Liver (tissue), 9 donors: ENCODE measurements around the gene TMEM97. TPM values are rescaled to one million over a fixed set of nuclear protein-coding genes. Genes with fewer than 3 reads are reported as not detected.

ENCODE experiments used
- DNase-seq: peaks from one replicate; pipeline ENCODE4 v3.0.0-alpha.2; 2017; ENCODE audit warnings: low spot score
- H3K27ac ChIP-seq, 2 donors: one replicate each; pipeline ENCODE4 v1.7.0; 2013; ENCODE audit warnings: inconsistent platforms in 2 of 2, low read length in 2 of 2, control low read depth in 1 of 2, low read depth in 1 of 2, mild to moderate bottlenecking in 1 of 2
- H3K27me3 ChIP-seq, 4 donors: one replicate each; pipeline versions ENCODE4 v1.6.1 to v1.7.0; 2013; ENCODE audit warnings: low read length in 3 of 4, inconsistent platforms in 1 of 4, mild to moderate bottlenecking in 1 of 4, moderate library complexity in 1 of 4; ENCODE audit not compliant: control insufficient read depth in 4 of 4, insufficient read depth in 4 of 4
- H3K36me3 ChIP-seq, 4 donors: one replicate each; pipeline versions ENCODE4 v1.6.1 to v1.7.0; 2013; ENCODE audit warnings: low read length in 3 of 4, mild to moderate bottlenecking in 3 of 4, low read depth in 1 of 4, moderate library complexity in 1 of 4; ENCODE audit not compliant: control insufficient read depth in 4 of 4, insufficient read depth in 3 of 4
- H3K4me1 ChIP-seq, 4 donors: one replicate each; pipeline versions ENCODE4 v1.6.1 to v1.7.0; 2013; ENCODE audit warnings: low read length in 3 of 4, mild to moderate bottlenecking in 3 of 4, moderate library complexity in 1 of 4; ENCODE audit not compliant: control insufficient read depth in 4 of 4, insufficient read depth in 4 of 4
- H3K4me3 ChIP-seq, 3 donors: one replicate each; pipeline versions ENCODE4 v1.6.1 to v1.7.0; 2013; ENCODE audit warnings: low read length in 3 of 3, control low read depth in 1 of 3, low read depth in 1 of 3, mild to moderate bottlenecking in 1 of 3
- H3K9ac ChIP-seq, 2 donors: one replicate each; pipeline ENCODE4 v1.7.0; 2013; ENCODE audit warnings: low read length in 2 of 2, mild to moderate bottlenecking in 2 of 2, moderate library complexity in 2 of 2, control low read depth in 1 of 2, low read depth in 1 of 2
- H3K9me3 ChIP-seq, 4 donors: one replicate each; pipeline versions ENCODE4 v1.6.1 to v1.7.0; 2013; ENCODE audit warnings: low read length in 3 of 4; ENCODE audit not compliant: control insufficient read depth in 4 of 4
- EGR1 ChIP-seq, 2 donors: IDR thresholded peaks; 2 replicates each; pipeline ENCODE4 v1.6.1; 2016 to 2018; ENCODE audit warnings: antibody characterized with exemption in 2 of 2, low read depth in 2 of 2
- FOXA1 ChIP-seq: IDR thresholded peaks from 2 replicates; pipeline ENCODE4 v1.6.1; 2016; ENCODE audit warnings: antibody characterized with exemption
- FOXA2 ChIP-seq: IDR thresholded peaks from 2 replicates; pipeline ENCODE4 v1.6.1; 2016; ENCODE audit warnings: antibody characterized with exemption
- GABPA ChIP-seq, 2 donors: IDR thresholded peaks in 1 of 2; conservative IDR thresholded peaks in 1 of 2; 2 replicates each; pipeline ENCODE4 v1.6.1; 2016; ENCODE audit warnings: antibody characterized with exemption in 2 of 2, mild to moderate bottlenecking in 1 of 2, moderate library complexity in 1 of 2
- HNF4A ChIP-seq, 2 donors: conservative IDR thresholded peaks; 2 replicates each; pipeline ENCODE4 v1.6.1; 2016; ENCODE audit warnings: antibody characterized with exemption in 2 of 2, mild to moderate bottlenecking in 2 of 2
- HNF4G ChIP-seq: IDR thresholded peaks from 2 replicates; pipeline ENCODE4 v1.6.1; 2016; ENCODE audit warnings: antibody characterized with exemption
- JUND ChIP-seq, 2 donors: IDR thresholded peaks; 2 replicates each; pipeline ENCODE4 v1.6.1; 2016; ENCODE audit warnings: antibody characterized with exemption in 2 of 2
- NR2F2 ChIP-seq: IDR thresholded peaks from 2 replicates; pipeline ENCODE4 v1.6.1; 2016; ENCODE audit warnings: antibody characterized with exemption
- RAD21 ChIP-seq, 2 donors: IDR thresholded peaks; 2 replicates each; pipeline ENCODE4 v1.6.1; 2016; ENCODE audit warnings: antibody characterized with exemption in 2 of 2, mild to moderate bottlenecking in 2 of 2
- RXRA ChIP-seq, 2 donors: IDR thresholded peaks; 2 replicates each; pipeline ENCODE4 v1.6.1; 2017 to 2018; ENCODE audit warnings: antibody characterized with exemption in 2 of 2, mild to moderate bottlenecking in 1 of 2
- SP1 ChIP-seq: IDR thresholded peaks from 2 replicates; pipeline ENCODE4 v1.6.1; 2018; ENCODE audit warnings: antibody characterized with exemption, mild to moderate bottlenecking
- TAF1 ChIP-seq: conservative IDR thresholded peaks from 2 replicates; pipeline ENCODE4 v1.6.1; 2016; ENCODE audit warnings: antibody characterized with exemption, mild to moderate bottlenecking
- YY1 ChIP-seq: IDR thresholded peaks from 2 replicates; pipeline ENCODE4 v1.6.1; 2016; ENCODE audit warnings: antibody characterized with exemption, mild to moderate bottlenecking
- WGBS: extraction: QIAGEN DNeasy Blood & Tissue Kit; methylation state at CpG from one replicate; pipeline ENCODE4 v1.1.7; 2013; 5-methylcytosine and 5-hydroxymethylcytosine counted together
- polyA plus RNA-seq, 2 donors: library from polyadenylated mRNA; stranded (reverse) in 1 of 2; unstranded in 1 of 2; fragments of 200-250 nt in 1 of 2; fragments of >200 nt in 1 of 2; fragmentation: Nextera tagmentation in 1 of 2; extraction: Ambion mirVana in 1 of 2; gene quantifications; one replicate each; pipeline versions ENCODE4 v1.2.1 to v1.2.3, GENCODE V29; 2013 to 2015
- total RNA-seq, 2 donors: library from RNA; depleted of rRNA; stranded (reverse); fragments of >200 nt; gene quantifications; one replicate each; pipeline ENCODE4 v1.2.3, GENCODE V29; 2014
- TF ChIP-seq, protein P1 (sequence below): IDR thresholded peaks from 2 replicates; pipeline ENCODE4 v1.6.1; 2016; ENCODE audit warnings: antibody characterized with exemption
- TF ChIP-seq, protein P2 (sequence below): IDR thresholded peaks from 2 replicates; pipeline ENCODE4 v1.6.1; 2016; ENCODE audit warnings: antibody characterized with exemption
- TF ChIP-seq, protein P3 (sequence below): fragments of 150-350 bp; IDR thresholded peaks from 2 replicates; pipeline ENCODE4 v1.5.1; 2017; ENCODE audit warnings: improper control_type of control experiment, low read depth, low read length; ENCODE audit not compliant: missing input control
- TF ChIP-seq, protein P4 (sequence below): IDR thresholded peaks from 2 replicates; pipeline ENCODE4 v1.6.1; 2016; ENCODE audit warnings: antibody characterized with exemption
- TF ChIP-seq, protein P5 (sequence below): IDR thresholded peaks from 2 replicates; pipeline ENCODE4 v1.6.1; 2016; ENCODE audit warnings: antibody characterized with exemption, mild to moderate bottlenecking
- donor health status: healthy.
- donor health status: healthy.
- donor health status: healthy.
- donor health status: healthy.
- donor health status: healthy.

TMEM97 gene
- total and polyA plus RNA-seq, 4 donors: 29.5 to 90.2 (median 63.5) TPM

DNA sequence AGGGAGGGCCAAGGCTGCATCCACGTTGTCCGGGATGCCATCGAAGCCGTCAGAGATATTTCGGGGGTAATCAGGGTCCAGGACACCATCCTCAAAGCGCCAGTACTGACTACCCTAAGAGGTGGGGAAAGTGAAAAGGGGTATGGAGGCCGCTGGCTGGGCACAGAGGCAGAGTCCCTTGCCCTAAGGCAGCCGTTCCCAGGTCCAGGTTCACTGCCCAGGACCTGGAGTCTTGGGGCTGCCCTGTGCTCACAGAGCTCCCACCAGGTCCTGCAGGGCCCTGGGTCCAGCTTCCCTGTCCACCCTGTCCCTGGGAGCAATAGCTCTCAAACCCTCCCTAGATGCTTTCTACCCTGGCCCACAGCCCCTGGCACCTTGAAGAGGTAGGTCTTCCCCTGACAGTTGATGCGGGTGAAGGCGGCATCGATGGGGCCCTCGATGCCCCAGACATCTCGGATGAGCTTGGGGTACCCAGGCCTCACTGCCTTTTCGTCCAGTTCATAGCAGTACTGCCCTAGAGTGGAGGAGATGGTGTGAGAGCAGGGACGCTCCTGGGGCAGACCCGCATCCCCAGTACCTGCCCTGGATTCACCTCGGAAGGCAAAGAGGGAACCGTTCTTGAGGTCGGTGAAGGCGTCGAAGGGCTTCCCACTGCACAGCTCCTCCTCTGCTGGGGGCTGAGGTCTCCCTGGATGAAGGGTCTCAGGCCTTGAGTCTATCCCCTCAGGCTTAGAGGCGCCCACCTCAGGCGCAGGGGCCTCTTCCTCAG is 50.1 kb downstream of the TMEM97 start:
- H3K4me1 ChIP-seq: peaks cover 4 to 57% (median 36%) of the 10 kb centered on the region in 4 donors
- TF ChIP-seq RAD21 (IDR thresholded peaks at IDR 0.05) (no peak), YY1 (no peak), TAF1 (no peak), SP1 (no peak), FOXA2 (no peak), EGR1 (IDR thresholded peaks at IDR 0.05; ENCODE audit: low read depth in 2 of 2) (no peak), NR2F2 (no peak), FOXA1 (no peak), JUND (IDR thresholded peaks at IDR 0.05) (no peak), GABPA (IDR thresholded peaks at IDR 0.05 in 1 of 2, conservative IDR thresholded peaks at IDR 0.05 in 1 of 2) (no peak), HNF4G (no peak), HNF4A (conservative IDR thresholded peaks at IDR 0.05) (no peak), RXRA (IDR thresholded peaks at IDR 0.05) (no peak)
- TF ChIP-seq, protein P1, sequence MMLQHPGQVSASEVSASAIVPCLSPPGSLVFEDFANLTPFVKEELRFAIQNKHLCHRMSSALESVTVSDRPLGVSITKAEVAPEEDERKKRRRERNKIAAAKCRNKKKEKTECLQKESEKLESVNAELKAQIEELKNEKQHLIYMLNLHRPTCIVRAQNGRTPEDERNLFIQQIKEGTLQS: no peak
- TF ChIP-seq, protein P2, sequence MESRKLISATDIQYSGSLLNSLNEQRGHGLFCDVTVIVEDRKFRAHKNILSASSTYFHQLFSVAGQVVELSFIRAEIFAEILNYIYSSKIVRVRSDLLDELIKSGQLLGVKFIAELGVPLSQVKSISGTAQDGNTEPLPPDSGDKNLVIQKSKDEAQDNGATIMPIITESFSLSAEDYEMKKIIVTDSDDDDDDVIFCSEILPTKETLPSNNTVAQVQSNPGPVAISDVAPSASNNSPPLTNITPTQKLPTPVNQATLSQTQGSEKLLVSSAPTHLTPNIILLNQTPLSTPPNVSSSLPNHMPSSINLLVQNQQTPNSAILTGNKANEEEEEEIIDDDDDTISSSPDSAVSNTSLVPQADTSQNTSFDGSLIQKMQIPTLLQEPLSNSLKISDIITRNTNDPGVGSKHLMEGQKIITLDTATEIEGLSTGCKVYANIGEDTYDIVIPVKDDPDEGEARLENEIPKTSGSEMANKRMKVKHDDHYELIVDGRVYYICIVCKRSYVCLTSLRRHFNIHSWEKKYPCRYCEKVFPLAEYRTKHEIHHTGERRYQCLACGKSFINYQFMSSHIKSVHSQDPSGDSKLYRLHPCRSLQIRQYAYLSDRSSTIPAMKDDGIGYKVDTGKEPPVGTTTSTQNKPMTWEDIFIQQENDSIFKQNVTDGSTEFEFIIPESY: no peak
- TF ChIP-seq, protein P3, sequence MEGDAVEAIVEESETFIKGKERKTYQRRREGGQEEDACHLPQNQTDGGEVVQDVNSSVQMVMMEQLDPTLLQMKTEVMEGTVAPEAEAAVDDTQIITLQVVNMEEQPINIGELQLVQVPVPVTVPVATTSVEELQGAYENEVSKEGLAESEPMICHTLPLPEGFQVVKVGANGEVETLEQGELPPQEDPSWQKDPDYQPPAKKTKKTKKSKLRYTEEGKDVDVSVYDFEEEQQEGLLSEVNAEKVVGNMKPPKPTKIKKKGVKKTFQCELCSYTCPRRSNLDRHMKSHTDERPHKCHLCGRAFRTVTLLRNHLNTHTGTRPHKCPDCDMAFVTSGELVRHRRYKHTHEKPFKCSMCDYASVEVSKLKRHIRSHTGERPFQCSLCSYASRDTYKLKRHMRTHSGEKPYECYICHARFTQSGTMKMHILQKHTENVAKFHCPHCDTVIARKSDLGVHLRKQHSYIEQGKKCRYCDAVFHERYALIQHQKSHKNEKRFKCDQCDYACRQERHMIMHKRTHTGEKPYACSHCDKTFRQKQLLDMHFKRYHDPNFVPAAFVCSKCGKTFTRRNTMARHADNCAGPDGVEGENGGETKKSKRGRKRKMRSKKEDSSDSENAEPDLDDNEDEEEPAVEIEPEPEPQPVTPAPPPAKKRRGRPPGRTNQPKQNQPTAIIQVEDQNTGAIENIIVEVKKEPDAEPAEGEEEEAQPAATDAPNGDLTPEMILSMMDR: no peak
- TF ChIP-seq, protein P4, sequence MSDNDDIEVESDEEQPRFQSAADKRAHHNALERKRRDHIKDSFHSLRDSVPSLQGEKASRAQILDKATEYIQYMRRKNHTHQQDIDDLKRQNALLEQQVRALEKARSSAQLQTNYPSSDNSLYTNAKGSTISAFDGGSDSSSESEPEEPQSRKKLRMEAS: no peak
- TF ChIP-seq, protein P5, sequence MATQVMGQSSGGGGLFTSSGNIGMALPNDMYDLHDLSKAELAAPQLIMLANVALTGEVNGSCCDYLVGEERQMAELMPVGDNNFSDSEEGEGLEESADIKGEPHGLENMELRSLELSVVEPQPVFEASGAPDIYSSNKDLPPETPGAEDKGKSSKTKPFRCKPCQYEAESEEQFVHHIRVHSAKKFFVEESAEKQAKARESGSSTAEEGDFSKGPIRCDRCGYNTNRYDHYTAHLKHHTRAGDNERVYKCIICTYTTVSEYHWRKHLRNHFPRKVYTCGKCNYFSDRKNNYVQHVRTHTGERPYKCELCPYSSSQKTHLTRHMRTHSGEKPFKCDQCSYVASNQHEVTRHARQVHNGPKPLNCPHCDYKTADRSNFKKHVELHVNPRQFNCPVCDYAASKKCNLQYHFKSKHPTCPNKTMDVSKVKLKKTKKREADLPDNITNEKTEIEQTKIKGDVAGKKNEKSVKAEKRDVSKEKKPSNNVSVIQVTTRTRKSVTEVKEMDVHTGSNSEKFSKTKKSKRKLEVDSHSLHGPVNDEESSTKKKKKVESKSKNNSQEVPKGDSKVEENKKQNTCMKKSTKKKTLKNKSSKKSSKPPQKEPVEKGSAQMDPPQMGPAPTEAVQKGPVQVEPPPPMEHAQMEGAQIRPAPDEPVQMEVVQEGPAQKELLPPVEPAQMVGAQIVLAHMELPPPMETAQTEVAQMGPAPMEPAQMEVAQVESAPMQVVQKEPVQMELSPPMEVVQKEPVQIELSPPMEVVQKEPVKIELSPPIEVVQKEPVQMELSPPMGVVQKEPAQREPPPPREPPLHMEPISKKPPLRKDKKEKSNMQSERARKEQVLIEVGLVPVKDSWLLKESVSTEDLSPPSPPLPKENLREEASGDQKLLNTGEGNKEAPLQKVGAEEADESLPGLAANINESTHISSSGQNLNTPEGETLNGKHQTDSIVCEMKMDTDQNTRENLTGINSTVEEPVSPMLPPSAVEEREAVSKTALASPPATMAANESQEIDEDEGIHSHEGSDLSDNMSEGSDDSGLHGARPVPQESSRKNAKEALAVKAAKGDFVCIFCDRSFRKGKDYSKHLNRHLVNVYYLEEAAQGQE: no peak
- H3K9ac ChIP-seq: peak overlapping the region; percentile 82 to 93
- peak overlapping the region; percentile 68 to 93 (median 72) for H3K4me3 ChIP-seq
- no peak for DNase-seq
- WGBS: 35% methylated on average over 23 of the region's 23 CpGs
- no peaks in the 10 kb centered on the region for H3K27me3 ChIP-seq
- peaks cover 3 to 12% (median 8%) of the 10 kb centered on the region in 4 donors for H3K36me3 ChIP-seq
- no peaks in the 10 kb centered on the region for H3K9me3 ChIP-seq
- peak overlapping the region; percentile 75 to 77 for H3K27ac ChIP-seq
